Measurements from ENCODE around the gene RASL10A. TPM values are rescaled to one million over a fixed set of nuclear protein-coding genes. Genes with fewer than 3 reads are reported as not detected.
A peak's percentile ranks its signal among the peaks of the same experiment; 100 is the strongest.

The RASL10A gene
- polyA plus RNA-seq, 3 donors: 0.35 to 2.1 (median 0.50) TPM

DNA sequence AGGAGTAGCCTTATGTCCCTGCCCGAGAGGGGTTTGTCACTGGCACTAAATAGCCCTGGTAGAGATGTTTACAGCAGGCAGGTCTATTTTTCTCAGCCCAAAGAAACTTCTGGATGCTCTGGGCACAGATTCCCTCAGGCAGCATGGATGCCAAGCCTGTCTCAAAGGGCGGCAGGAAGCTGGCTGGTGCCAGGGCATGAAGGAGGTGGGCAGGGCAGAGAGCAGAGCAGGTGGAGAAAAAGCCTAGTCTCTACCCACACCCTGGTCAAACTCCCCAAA, 13.2 kb downstream of the RASL10A start:
- Histone ChIP-seq H3K4me3 (replicated peaks in 1 of 3; ENCODE audit: low read depth in 2 of 3, low read length in 3 of 3) (no peak overlapping the region), H2AFZ (ENCODE audit: insufficient read depth, low read depth, low read length, poor library complexity, severe bottlenecking) (no peak overlapping the region), H3K9me3 (replicated peaks in 1 of 2; ENCODE audit: control insufficient read depth in 1 of 2, insufficient read depth in 1 of 2, low read length in 2 of 2) (no peaks in the 10 kb centered on the region), H3K27me3 (ENCODE audit: control insufficient read depth in 2 of 2, insufficient read depth in 2 of 2, low read length in 2 of 2) (peaks cover 0 to 18% of the 10 kb centered on the region in 2 donors), H3K79me2 (ENCODE audit: insufficient read depth, low read length) (no peaks in the 10 kb centered on the region), H3K27ac (ENCODE audit: low read depth in 1 of 2, low read length in 2 of 2) (no peak overlapping the region), H3K4me1 (ENCODE audit: control insufficient read depth in 1 of 2, insufficient read depth in 2 of 2, low read length in 2 of 2) (peaks cover 28 to 39% of the 10 kb centered on the region in 2 donors), H4K20me1 (ENCODE audit: insufficient read depth, low read length) (peaks cover 46% of the 10 kb centered on the region), H3K4me2 (replicated peaks; ENCODE audit: extremely low read depth, low read length, poor library complexity, severe bottlenecking) (no peak overlapping the region), H3K36me3 (replicated peaks in 1 of 2; ENCODE audit: control insufficient read depth in 1 of 2, insufficient read depth in 2 of 2, low read length in 2 of 2) (peaks cover 32 to 42% of the 10 kb centered on the region in 2 donors), H3K9ac (ENCODE audit: insufficient read depth, low read length, poor library complexity, severe bottlenecking) (no peak overlapping the region)
- Mint-ChIP-seq H3K9me3 (peaks cover 0 to 7% (median 1%) of the 10 kb centered on the region in 7 donors), H3K27me3 (ENCODE audit: low read depth in 3 of 3) (peaks cover 19 to 25% (median 19%) of the 10 kb centered on the region in 3 donors), H3K4me3 (no peak overlapping the region), H3K36me3 (peaks cover 40% of the 10 kb centered on the region in 2 donors), H3K27ac (peak overlapping the region in 4 of 7 donors; percentile 33 to 74 (median 55)), H3K4me1 (peaks cover 38% of the 10 kb centered on the region)
- DNase-seq: no peak
- 100% methylated on average over 1 of the region's 2 CpGs for WGBS (ENCODE audit: insufficient coverage)
- TF ChIP-seq, protein P1, sequence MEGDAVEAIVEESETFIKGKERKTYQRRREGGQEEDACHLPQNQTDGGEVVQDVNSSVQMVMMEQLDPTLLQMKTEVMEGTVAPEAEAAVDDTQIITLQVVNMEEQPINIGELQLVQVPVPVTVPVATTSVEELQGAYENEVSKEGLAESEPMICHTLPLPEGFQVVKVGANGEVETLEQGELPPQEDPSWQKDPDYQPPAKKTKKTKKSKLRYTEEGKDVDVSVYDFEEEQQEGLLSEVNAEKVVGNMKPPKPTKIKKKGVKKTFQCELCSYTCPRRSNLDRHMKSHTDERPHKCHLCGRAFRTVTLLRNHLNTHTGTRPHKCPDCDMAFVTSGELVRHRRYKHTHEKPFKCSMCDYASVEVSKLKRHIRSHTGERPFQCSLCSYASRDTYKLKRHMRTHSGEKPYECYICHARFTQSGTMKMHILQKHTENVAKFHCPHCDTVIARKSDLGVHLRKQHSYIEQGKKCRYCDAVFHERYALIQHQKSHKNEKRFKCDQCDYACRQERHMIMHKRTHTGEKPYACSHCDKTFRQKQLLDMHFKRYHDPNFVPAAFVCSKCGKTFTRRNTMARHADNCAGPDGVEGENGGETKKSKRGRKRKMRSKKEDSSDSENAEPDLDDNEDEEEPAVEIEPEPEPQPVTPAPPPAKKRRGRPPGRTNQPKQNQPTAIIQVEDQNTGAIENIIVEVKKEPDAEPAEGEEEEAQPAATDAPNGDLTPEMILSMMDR (IDR thresholded peaks at IDR 0.05): no peak
- intact Hi-C loops (cut with micrococcal nuclease): loop anchor here in 1 of 2 donors (5.0 kb wide), 1 partner anchor 35 kb away; the partner anchor contains the start of genes EWSR1 and RHBDD3

DNA sequence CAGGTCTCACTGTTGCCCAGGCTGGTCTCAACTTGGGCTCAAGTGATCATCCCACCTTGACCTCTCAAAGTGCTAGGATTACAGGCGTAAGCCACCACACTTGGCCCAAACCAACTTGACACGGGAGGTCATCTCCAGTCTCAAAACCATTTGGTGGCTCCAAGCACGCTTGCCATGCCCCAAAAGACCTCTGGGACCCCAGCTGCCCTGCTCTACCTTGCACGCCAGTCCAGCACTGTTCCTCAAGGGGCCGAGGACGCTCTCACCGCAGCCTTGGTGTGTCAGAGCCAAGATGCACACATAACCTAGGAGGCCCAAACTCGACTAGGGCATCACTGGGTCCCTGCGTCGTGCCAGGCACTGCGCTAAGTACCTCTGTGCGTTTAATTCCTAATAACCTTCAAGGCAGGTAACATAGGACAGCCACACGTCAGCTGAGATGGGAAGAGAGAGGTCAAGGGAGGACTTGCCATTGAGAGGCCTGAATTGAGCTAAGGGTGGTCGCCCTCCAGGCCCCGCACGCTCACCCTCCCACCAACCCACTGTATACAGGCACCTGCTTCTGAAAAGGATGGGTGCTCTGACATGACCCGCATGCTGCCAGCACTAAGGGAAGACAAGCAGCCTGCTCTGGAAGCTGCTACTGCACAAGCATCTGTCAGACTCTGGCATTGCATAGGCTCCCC, 13.6 kb downstream of the RASL10A start:
- no peak overlapping the region for H3K9ac ChIP-seq (ENCODE audit: insufficient read depth, low read length, poor library complexity, severe bottlenecking)
- H2AFZ ChIP-seq (ENCODE audit: insufficient read depth, low read depth, low read length, poor library complexity, severe bottlenecking): no peak overlapping the region
- H3K79me2 ChIP-seq (ENCODE audit: insufficient read depth, low read length): no peaks in the 10 kb centered on the region
- H3K27me3 ChIP-seq (ENCODE audit: control insufficient read depth in 2 of 2, insufficient read depth in 2 of 2, low read length in 2 of 2): peaks cover 0 to 17% of the 10 kb centered on the region in 2 donors
- WGBS (ENCODE audit: insufficient coverage): 96% methylated on average over 12 of the region's 17 CpGs
- no peak overlapping the region for H3K4me3 ChIP-seq (replicated peaks in 1 of 3; ENCODE audit: low read depth in 2 of 3, low read length in 3 of 3)
- no peak for DNase-seq
- intact Hi-C loops (cut with micrococcal nuclease): loop anchor here in 1 of 2 donors (5.0 kb wide), 1 partner anchor 35 kb away; the partner anchor contains the start of genes EWSR1 and RHBDD3
- peaks cover 26 to 34% of the 10 kb centered on the region in 2 donors for H3K4me1 ChIP-seq (ENCODE audit: control insufficient read depth in 1 of 2, insufficient read depth in 2 of 2, low read length in 2 of 2)
- Mint-ChIP-seq H3K4me3 (no peak overlapping the region), H3K27ac (peak overlapping the region in 4 of 7 donors; percentile 33 to 79 (median 44)), H3K27me3 (ENCODE audit: low read depth in 3 of 3) (peaks cover 18 to 24% (median 19%) of the 10 kb centered on the region in 3 donors), H3K36me3 (peaks cover 45% of the 10 kb centered on the region in 2 donors), H3K4me1 (peaks cover 37% of the 10 kb centered on the region), H3K9me3 (peaks cover 0 to 6% (median 1%) of the 10 kb centered on the region in 7 donors)
- H3K9me3 ChIP-seq (replicated peaks in 1 of 2; ENCODE audit: control insufficient read depth in 1 of 2, insufficient read depth in 1 of 2, low read length in 2 of 2): no peaks in the 10 kb centered on the region
- peaks cover 51% of the 10 kb centered on the region for H4K20me1 ChIP-seq (ENCODE audit: insufficient read depth, low read length)
- H3K36me3 ChIP-seq (replicated peaks in 1 of 2; ENCODE audit: control insufficient read depth in 1 of 2, insufficient read depth in 2 of 2, low read length in 2 of 2): peaks cover 37 to 47% of the 10 kb centered on the region in 2 donors
- H3K27ac ChIP-seq (ENCODE audit: low read depth in 1 of 2, low read length in 2 of 2): no peak overlapping the region
- TF ChIP-seq, protein P1 (IDR thresholded peaks at IDR 0.05): no peak
- no peak overlapping the region for H3K4me2 ChIP-seq (replicated peaks; ENCODE audit: extremely low read depth, low read length, poor library complexity, severe bottlenecking)
